Dendritic cell treated with granulocyte-macrophage colony-stimulating factor and Interleukin-4, amounts not matched to agents 40 ng/mL and 50 ng/mL, for 4 days (primary cell): ENCODE measurements around the gene SMG6.

Experiments
- H3K27ac Mint-ChIP-seq: one replicate; pipeline ENCODE4 v1.8.0; 2022; ENCODE audit warnings: mild to moderate bottlenecking, mixed read lengths
- H3K27me3 Mint-ChIP-seq: one replicate; pipeline ENCODE4 v1.8.0; 2022; ENCODE audit warnings: mild to moderate bottlenecking, mixed read lengths
- H3K36me3 Mint-ChIP-seq: one replicate; pipeline ENCODE4 v1.8.0; 2022; ENCODE audit warnings: low read depth, mixed read lengths
- H3K4me1 Mint-ChIP-seq: one replicate; pipeline ENCODE4 v1.8.0; 2022; ENCODE audit warnings: low read depth, mixed read lengths
- H3K4me3 Mint-ChIP-seq: one replicate; pipeline ENCODE4 v1.8.0; 2022; ENCODE audit warnings: mild to moderate bottlenecking, moderate library complexity, mixed read lengths
- H3K9me3 Mint-ChIP-seq: one replicate; pipeline ENCODE4 v1.8.0; 2022; ENCODE audit warnings: mixed read lengths
- intact Hi-C: fragments of 100-400 bp; cut with micrococcal nuclease; formaldehyde crosslinking; loops from one replicate; pipeline ENCODE4 v1.15.0; 2022

The SMG6 gene

DNA sequence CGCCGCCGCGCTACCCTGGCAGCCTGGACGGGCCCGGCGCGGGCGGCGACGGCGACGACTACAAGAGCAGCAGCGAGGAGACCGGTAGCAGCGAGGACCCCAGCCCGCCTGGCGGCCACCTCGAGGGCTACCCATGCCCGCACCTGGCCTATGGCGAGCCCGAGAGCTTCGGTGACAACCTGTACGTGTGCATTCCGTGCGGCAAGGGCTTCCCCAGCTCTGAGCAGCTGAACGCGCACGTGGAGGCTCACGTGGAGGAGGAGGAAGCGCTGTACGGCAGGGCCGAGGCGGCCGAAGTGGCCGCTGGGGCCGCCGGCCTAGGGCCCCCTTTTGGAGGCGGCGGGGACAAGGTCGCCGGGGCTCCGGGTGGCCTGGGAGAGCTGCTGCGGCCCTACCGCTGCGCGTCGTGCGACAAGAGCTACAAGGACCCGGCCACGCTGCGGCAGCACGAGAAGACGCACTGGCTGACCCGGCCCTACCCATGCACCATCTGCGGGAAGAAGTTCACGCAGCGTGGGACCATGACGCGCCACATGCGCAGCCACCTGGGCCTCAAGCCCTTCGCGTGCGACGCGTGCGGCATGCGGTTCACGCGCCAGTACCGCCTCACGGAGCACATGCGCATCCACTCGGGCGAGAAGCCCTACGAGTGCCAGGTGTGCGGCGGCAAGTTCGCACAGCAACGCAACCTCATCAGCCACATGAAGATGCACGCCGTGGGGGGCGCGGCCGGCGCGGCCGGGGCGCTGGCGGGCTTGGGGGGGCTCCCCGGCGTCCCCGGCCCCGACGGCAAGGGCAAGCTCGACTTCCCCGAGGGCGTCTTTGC, 245.6 kb downstream of the SMG6 start:
- H3K4me1 Mint-ChIP-seq = peaks cover 45% of the 10 kb centered on the region
- intact Hi-C loops = loop anchor here (2.0 to 5.0 kb wide), 2 partner anchors 31 to 99 kb away; no protein-coding TSS in a partner anchor
- no peak overlapping the region for H3K27ac Mint-ChIP-seq
- H3K4me3 Mint-ChIP-seq = peak overlapping the region; percentile 13
- H3K36me3 Mint-ChIP-seq = peaks cover 30% of the 10 kb centered on the region
- peaks cover 62% of the 10 kb centered on the region for H3K27me3 Mint-ChIP-seq
- H3K9me3 Mint-ChIP-seq = no peaks in the 10 kb centered on the region

- intact Hi-C loops = loop anchor here (5.0 kb wide), 1 partner anchor 100 kb away; no protein-coding TSS in a partner anchor
These were observed 246.3 kb downstream of the SMG6 start for GRCh38 chr17:2057175-2057759.

DNA sequence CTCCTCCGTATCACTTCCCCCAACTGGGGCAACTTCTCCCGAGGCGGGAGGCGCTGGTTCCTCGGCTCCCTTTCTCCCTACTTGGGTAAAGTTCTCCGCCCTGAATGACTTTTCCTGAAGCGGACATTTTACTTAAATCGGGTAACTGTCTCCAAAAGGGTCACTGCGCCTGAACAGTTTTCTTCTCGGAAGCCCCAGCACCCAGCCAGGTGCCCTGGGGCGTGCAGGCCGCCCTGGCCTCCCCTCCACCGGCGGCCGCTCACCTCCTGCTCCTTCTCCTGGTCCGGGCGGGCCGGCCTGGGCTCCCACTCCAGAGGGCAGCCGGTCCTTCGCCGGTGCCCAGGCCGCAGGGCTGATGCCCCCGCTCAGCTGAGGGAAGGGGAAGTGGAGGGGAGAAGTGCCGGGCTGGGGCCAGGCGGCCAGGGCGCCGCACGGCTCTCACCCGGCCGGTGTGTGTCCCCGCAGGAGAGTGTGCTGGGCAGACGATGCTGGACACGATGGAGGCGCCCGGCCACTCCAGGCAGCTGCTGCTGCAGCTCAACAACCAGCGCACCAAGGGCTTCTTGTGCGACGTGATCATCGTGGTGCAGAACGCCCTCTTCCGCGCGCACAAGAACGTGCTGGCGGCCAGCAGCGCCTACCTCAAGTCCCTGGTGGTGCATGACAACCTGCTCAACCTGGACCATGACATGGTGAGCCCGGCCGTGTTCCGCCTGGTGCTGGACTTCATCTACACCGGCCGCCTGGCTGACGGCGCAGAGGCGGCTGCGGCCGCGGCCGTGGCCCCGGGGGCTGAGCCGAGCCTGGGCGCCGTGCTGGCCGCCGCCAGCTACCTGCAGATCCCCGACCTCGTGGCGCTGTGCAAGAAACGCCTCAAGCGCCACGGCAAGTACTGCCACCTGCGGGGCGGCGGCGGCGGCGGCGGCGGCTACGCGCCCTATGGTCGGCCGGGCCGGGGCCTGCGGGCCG, 247.1 kb downstream of the SMG6 start:
- Mint-ChIP-seq H3K4me3 (peak overlapping the region; percentile 64), H3K4me1 (peaks cover 48% of the 10 kb centered on the region), H3K36me3 (peaks cover 15% of the 10 kb centered on the region), H3K27ac (no peak overlapping the region), H3K27me3 (peaks cover 61% of the 10 kb centered on the region), H3K9me3 (no peaks in the 10 kb centered on the region)
- intact Hi-C loops = loop anchor here (5.0 kb wide), 1 partner anchor 101 kb away; no protein-coding TSS in a partner anchor

More at GRCh38 chr17:2057175-2057759, 246.3 kb downstream of the SMG6 start:
- H3K4me1 Mint-ChIP-seq = peaks cover 40% of the 10 kb centered on the region
- H3K27me3 Mint-ChIP-seq = peaks cover 58% of the 10 kb centered on the region
- H3K36me3 Mint-ChIP-seq = peaks cover 23% of the 10 kb centered on the region
- H3K9me3 Mint-ChIP-seq = no peaks in the 10 kb centered on the region
- peak overlapping the region; percentile 9 for H3K4me3 Mint-ChIP-seq
- no peak overlapping the region for H3K27ac Mint-ChIP-seq

- Mint-ChIP-seq H3K4me1 (peaks cover 50% of the 10 kb centered on the region), H3K27ac (no peak overlapping the region), H3K36me3 (peaks cover 6% of the 10 kb centered on the region), H3K27me3 (peaks cover 58% of the 10 kb centered on the region), H3K9me3 (no peaks in the 10 kb centered on the region), H3K4me3 (peak overlapping the region; percentile 64)
- intact Hi-C loops = loop anchor here (5.0 kb wide), 1 partner anchor 102 kb away; no protein-coding TSS in a partner anchor
These were observed 248.0 kb downstream of the SMG6 start for GRCh38 chr17:2055292-2056205.

DNA sequence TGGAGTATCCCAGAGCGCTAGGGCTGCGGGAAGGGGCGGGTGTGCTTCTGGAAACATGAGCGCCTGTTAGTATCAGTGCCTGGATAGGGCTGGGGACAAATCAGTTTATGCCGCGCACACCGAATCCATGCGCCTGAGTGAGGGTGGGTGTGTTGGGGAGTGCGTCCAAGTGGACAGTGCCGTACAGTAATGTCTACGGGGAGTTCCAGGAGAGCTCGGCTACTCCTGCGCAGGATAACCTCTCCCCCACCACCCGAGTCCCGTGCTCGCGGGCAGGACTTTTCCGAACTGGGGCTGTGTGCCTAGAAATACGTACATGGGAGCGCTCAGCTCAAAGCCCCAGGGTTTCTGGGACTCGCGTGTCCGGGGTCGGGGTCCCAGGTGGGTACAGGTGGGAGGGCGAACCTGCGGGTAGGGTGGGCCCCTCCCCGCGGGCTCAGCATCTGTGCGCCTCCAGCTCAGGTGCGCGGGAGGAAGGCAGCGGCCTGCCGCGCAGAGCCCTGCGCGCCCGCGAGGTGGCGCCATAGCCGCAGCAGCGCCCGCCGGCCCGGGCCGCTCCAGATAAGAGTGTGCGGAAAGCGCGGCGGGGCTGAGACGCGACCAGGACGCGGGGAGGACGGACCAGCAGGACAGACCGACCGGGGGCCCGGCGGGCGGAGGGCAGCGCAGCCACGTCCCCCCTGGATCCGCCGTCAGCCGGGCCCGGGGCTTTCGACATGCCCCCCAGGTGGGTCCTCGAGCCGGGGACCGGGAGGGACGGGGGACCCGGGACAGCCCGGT, 248.9 kb downstream of the SMG6 start, which contains the start of gene HIC1:
Gene HIC1 (plus strand): TSS at position 592 of the 780 bp plus-strand sequence. CDS start 1,588 bp downstream, outside the sequence.
- peaks cover 41% of the 10 kb centered on the region for H3K4me1 Mint-ChIP-seq
- peak within 1 kb of the TSS; percentile 49 for H3K4me3 Mint-ChIP-seq

GRCh38 chr17:2054262-2054511, 249.4 kb downstream of the SMG6 start:
- no peak overlapping the region for H3K27ac Mint-ChIP-seq
- no peaks in the 10 kb centered on the region for H3K9me3 Mint-ChIP-seq
- H3K27me3 Mint-ChIP-seq = peaks cover 50% of the 10 kb centered on the region
- intact Hi-C loops = loop anchor here (1.0 kb wide), 1 partner anchor 190 kb away; no protein-coding TSS in a partner anchor
- no peaks in the 10 kb centered on the region for H3K36me3 Mint-ChIP-seq
- H3K4me1 Mint-ChIP-seq = peaks cover 41% of the 10 kb centered on the region
- no peak overlapping the region for H3K4me3 Mint-ChIP-seq

More for the DNA sequence above, 248.9 kb downstream of the SMG6 start, which contains the start of gene HIC1:
- H3K36me3 Mint-ChIP-seq = no peaks in the 10 kb centered on the region
- intact Hi-C loops = loop anchor here (1.0 to 5.0 kb wide), 2 partner anchors 103 to 190 kb away; no protein-coding TSS in a partner anchor
- H3K27me3 Mint-ChIP-seq = peaks cover 52% of the 10 kb centered on the region
- H3K27ac Mint-ChIP-seq = no peak within 1 kb of the TSS
- no peaks in the 10 kb centered on the region for H3K9me3 Mint-ChIP-seq

DNA sequence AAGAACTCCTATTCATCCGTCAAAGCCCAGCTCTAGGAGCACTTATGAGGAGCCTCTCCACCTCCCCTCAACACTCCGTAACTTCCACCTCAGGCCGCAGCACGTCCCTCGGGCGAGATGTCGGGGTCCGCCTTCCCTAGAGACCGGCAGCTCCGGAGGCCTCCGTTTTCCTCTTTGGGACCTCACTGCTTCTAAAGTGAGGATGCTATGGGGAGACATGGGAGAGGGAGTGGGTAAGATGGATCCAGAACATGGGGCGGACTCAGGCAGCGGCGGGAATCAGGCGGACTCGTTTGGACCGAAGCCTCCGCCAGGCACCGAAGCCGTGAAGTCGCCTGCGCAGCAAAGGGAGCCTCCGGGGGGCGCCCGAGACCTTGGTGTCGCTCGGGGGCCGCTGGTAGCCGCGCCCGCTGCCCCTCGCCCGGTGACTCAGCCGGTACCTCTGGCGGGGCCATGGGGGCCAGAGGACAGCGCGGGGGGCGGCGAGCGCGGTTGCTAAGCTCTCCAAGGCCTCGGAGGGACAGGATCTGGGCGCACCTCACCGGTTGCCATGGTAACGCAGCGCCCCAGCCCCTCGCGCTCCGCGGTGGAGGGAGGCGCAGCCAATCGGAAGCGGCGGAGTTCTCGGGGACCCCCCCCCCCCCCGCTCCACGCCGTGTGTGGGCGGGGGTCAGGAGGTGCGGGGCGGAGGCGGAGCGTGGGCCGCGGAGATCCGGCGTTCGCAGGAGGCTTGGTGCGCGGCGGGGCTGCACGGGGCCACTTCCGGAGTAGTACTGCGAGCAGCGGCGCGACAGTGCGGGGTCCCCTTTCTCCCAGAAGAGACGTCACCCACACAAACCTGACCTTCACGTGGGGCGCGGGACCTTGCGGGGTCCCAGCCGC, 250.0 kb downstream of the SMG6 start:
- Mint-ChIP-seq H3K4me3 (peak overlapping the region; percentile 47), H3K36me3 (no peaks in the 10 kb centered on the region), H3K4me1 (peaks cover 45% of the 10 kb centered on the region), H3K9me3 (no peaks in the 10 kb centered on the region), H3K27ac (no peak overlapping the region), H3K27me3 (peaks cover 54% of the 10 kb centered on the region)
- intact Hi-C loops = loop anchor here (1.0 kb wide), 1 partner anchor 191 kb away; no protein-coding TSS in a partner anchor

DNA sequence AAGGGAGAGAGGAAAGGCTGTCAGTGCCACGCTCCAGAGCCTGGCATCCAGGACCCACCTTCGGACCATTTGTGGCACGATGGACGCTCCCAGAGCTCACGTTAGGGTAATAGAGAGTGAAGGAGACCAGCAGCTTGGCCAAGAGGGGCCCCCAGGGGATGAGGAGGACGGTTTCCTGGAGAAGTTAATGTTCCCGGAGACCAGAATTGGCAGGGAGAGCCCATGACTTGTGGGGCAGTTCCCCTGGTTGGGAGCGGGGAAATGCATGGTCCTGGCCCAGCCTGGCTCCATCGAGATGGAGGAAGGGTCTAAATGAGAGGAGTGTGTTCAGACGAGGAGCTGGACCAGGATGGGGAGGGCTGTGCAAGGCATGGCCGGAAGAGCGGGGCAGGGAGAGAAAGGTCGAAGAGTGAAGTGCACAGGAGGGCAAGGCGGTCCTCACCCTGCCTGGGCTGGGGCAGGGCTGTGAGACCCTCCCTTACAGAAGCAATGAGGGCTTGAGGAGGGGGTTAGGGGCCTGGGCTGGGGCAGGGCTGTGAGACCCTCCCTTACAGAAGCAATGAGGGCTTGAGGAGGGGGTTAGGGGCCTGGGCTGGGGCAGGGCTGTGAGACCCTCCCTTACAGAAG, 251.5 kb downstream of the SMG6 start:
- Mint-ChIP-seq H3K36me3 (no peaks in the 10 kb centered on the region), H3K4me3 (no peak overlapping the region), H3K4me1 (peaks cover 44% of the 10 kb centered on the region), H3K9me3 (no peaks in the 10 kb centered on the region), H3K27me3 (peaks cover 52% of the 10 kb centered on the region), H3K27ac (no peak overlapping the region)
- intact Hi-C loops = no loop called here

DNA sequence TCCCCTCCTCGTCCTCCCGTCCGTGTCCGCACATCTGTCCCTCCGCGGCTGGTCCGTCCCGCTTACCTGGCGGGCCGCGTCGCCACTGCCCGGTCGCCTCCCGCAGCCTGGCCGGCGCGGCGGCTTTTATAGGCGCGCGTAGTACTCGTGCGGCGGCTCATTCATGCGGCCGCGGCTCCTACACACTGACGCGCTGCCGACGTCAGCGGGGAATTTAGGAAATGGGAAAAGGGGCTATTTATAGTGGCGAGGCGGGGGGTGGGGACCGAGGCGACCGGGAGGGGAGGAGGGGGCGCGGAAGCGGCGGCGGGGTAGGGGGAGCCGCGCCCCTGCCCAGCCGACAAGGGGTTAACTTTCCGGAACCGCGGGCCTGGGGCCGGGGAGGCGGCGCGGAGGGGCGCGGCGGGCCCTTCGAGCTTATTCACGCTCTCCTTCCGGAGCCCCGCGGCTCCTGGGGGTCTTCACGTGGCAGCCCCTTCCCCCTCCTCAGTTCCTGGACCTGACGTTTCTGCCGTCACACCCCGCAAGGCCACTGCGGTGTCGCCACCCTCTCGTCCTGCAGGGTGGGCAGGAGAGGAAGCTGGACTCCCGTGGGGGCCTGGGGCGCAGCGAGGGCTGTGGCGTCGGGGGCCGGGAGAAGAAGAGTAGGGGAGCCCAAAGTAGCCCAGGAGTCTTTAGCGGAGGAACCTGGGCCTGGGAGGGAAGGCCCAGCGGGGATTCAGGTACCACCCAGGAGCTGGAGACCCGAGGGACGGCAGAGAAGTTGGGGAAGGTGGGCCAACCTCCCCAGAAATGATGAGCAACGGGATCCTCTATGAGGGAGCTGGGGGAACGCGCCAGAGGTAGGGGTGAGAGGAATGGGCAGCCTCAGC, 252.3 kb downstream of the SMG6 start:
- Mint-ChIP-seq H3K4me1 (peaks cover 40% of the 10 kb centered on the region), H3K27ac (no peak overlapping the region), H3K4me3 (peak overlapping the region; percentile 52), H3K9me3 (no peaks in the 10 kb centered on the region), H3K27me3 (peaks cover 51% of the 10 kb centered on the region), H3K36me3 (no peaks in the 10 kb centered on the region)
- intact Hi-C loops = no loop called here

GRCh38 chr17:2050300-2051060, 253.1 kb downstream of the SMG6 start:
- Mint-ChIP-seq H3K27ac (no peak overlapping the region), H3K27me3 (peaks cover 50% of the 10 kb centered on the region), H3K4me3 (no peak overlapping the region), H3K36me3 (no peaks in the 10 kb centered on the region), H3K9me3 (no peaks in the 10 kb centered on the region), H3K4me1 (peaks cover 38% of the 10 kb centered on the region)
- intact Hi-C loops = no loop called here
